HepG2 (cell line): ENCODE data around the gene ASIC2. TPM values are rescaled to one million over a fixed set of nuclear protein-coding genes. Genes with fewer than 3 reads are reported as not detected.

Source experiments
- ATAC-seq: fragments of 200-7000 bp; cut with Tn5 transposase; 3 replicates; pipeline ENCODE4 v1.9.1; 2020; ENCODE audit warnings: mild to moderate bottlenecking, moderate library complexity
- BruUV-seq: library from RNA; stranded (reverse); fragments of 400-500 nt; replicated peaks from 2 replicates; lab custom pipeline; 2021; lab: Mats Ljungman, UMichigan
- CTCF ChIA-PET: fragments of 300-600 bp; formaldehyde crosslinking; extraction: SDS; loops from one replicate; lab custom pipeline; 2021; ENCODE audit warnings: low total read pairs, inconsistent platforms, low intra/inter-chr PET ratio; lab: Yijun Ruan, JAX
- POLR2A ChIA-PET: fragments of 350-600 bp; sonication (Branson Sonifier 250); formaldehyde crosslinking; loops from one replicate; lab custom pipeline; 2020; ENCODE audit warnings: antibody characterized with exemption, inconsistent platforms; lab: Yijun Ruan, JAX
- DNase-seq: peaks from one replicate; pipeline ENCODE4 v3.0.0-alpha.2; 2015; ENCODE audit warnings: low spot score
- FAIRE-seq: peaks from 3 replicates; lab custom pipeline; 2011; peaks lifted over from hg19 to GRCh38; lab: Jason Lieb, UNC
- H2AFZ ChIP-seq: one replicate; pipeline ENCODE4 v1.6.1; 2011; ENCODE audit warnings: low read length, inconsistent platforms
- H3K27ac ChIP-seq: fragments of 300-600 bp; 3 replicates; pipeline ENCODE4 v1.8.0; 2011; ENCODE audit warnings: mixed run types, mild to moderate bottlenecking, mixed read lengths, low read length, inconsistent platforms; ENCODE audit not compliant: insufficient read depth; ENCODE audit errors: extremely low read length
- H3K27me3 ChIP-seq, 2 experiments: fragments of 200-600 bp in 1 of 2; 2 replicates in 1 of 2; 3 replicates in 1 of 2; pipeline versions ENCODE4 v1.6.0 to v1.8.0; 2011; ENCODE audit warnings: low read length in 2 of 2, mild to moderate bottlenecking in 2 of 2, moderate library complexity in 2 of 2, inconsistent platforms in 1 of 2; ENCODE audit not compliant: insufficient read depth in 2 of 2, control insufficient read depth in 1 of 2
- H3K36me3 ChIP-seq, 2 experiments: fragments of 200-600 bp in 1 of 2; replicated peaks in 1 of 2; 2 replicates in 1 of 2; 3 replicates in 1 of 2; pipeline versions ENCODE4 v1.5.1 to v1.8.0; 2011; ENCODE audit warnings: low read length in 2 of 2, inconsistent platforms in 1 of 2; ENCODE audit not compliant: insufficient read depth in 2 of 2, control insufficient read depth in 1 of 2
- H3K4me1 ChIP-seq: 2 replicates; pipeline ENCODE4 v1.5.1; 2012; ENCODE audit warnings: low read length, inconsistent platforms; ENCODE audit not compliant: insufficient read depth
- H3K4me2 ChIP-seq: 2 replicates; pipeline ENCODE4 v1.6.0; 2011; ENCODE audit warnings: low read depth, low read length, inconsistent platforms
- H3K4me3 ChIP-seq, 3 experiments: fragments of 200-600 bp in 1 of 3; sonication (generic), shearing (Covaris generic) in 1 of 3; replicated peaks in 1 of 3; 2 replicates each; pipeline ENCODE4 v1.5.1; 2011 to 2016; ENCODE audit warnings: low read length in 3 of 3, inconsistent platforms in 2 of 3, low read depth in 2 of 3, mild to moderate bottlenecking in 2 of 3, control low read depth in 1 of 3, mixed read lengths in 1 of 3; ENCODE audit not compliant: insufficient read depth in 1 of 3
- H3K79me2 ChIP-seq: one replicate; pipeline ENCODE4 v1.6.1; 2011; ENCODE audit warnings: low read length, inconsistent platforms; ENCODE audit not compliant: insufficient read depth
- H3K9ac ChIP-seq: 2 replicates; pipeline ENCODE4 v1.6.0; 2011; ENCODE audit warnings: mild to moderate bottlenecking, low read depth, low read length, inconsistent platforms; ENCODE audit not compliant: insufficient read depth
- H3K9me3 ChIP-seq: 2 replicates; pipeline ENCODE4 v1.5.1; 2012; ENCODE audit warnings: mild to moderate bottlenecking, low read length
- H4K20me1 ChIP-seq: 2 replicates; pipeline ENCODE4 v1.6.0; 2011; ENCODE audit warnings: inconsistent platforms, mild to moderate bottlenecking, low read length, moderate library complexity; ENCODE audit not compliant: insufficient read depth
- CCAR2 ChIP-seq: fragments of 200-400 bp; formaldehyde crosslinking; optimal IDR thresholded peaks from 2 replicates; pipeline ENCODE3; 2018; ENCODE audit warnings: low read depth, mild to moderate bottlenecking, low read length, moderate library complexity
- HIC2 ChIP-seq: sonication (generic); formaldehyde crosslinking; IDR thresholded peaks from 2 replicates; pipeline ENCODE4 v1.9.0; 2022; ENCODE audit warnings: low read depth, missing genetic modification reagents
- KLF11 ChIP-seq: IDR thresholded peaks from 2 replicates; pipeline ENCODE4 v1.6.1; 2016; ENCODE audit warnings: missing compliant biosample characterization
- KLF9 ChIP-seq: IDR thresholded peaks from 2 replicates; pipeline ENCODE4 v1.6.1; 2016; ENCODE audit warnings: low read depth
- MED1 ChIP-seq: sonication (generic); formaldehyde crosslinking; IDR thresholded peaks from 2 replicates; pipeline ENCODE4 v1.4.0; 2020; ENCODE audit warnings: missing genetic modification reagents
- MEF2D ChIP-seq: sonication (generic); formaldehyde crosslinking; IDR thresholded peaks from 2 replicates; pipeline ENCODE4 v1.5.1; 2020; ENCODE audit warnings: mild to moderate bottlenecking, missing genetic modification reagents
- PAF1 ChIP-seq: IDR thresholded peaks from 2 replicates; pipeline ENCODE4 v1.6.1; 2016; ENCODE audit warnings: missing genetic modification reagents, missing compliant biosample characterization
- RBM39 ChIP-seq: fragments of 200-400 bp; formaldehyde crosslinking; IDR thresholded peaks from one replicate; pipeline ENCODE4 v1.6.1; 2018; ENCODE audit warnings: antibody characterized with exemption, mild to moderate bottlenecking, low read depth, low read length; ENCODE audit not compliant: poor library complexity, severe bottlenecking
- SMAD9 ChIP-seq: sonication (generic); formaldehyde crosslinking; IDR thresholded peaks from 2 replicates; pipeline ENCODE4 v1.5.1; 2020; ENCODE audit warnings: mild to moderate bottlenecking, missing genetic modification reagents
- THAP9 ChIP-seq: sonication (generic); formaldehyde crosslinking; IDR thresholded peaks from 2 replicates; pipeline ENCODE4; 2020; ENCODE audit warnings: missing genetic modification reagents, mild to moderate bottlenecking, borderline replicate concordance
- ZFY ChIP-seq: sonication (generic); formaldehyde crosslinking; IDR thresholded peaks from 2 replicates; pipeline ENCODE4 v1.4.0; 2020; ENCODE audit warnings: missing genetic modification reagents
- ZMAT3 ChIP-seq: sonication (generic); formaldehyde crosslinking; conservative IDR thresholded peaks from 2 replicates; pipeline ENCODE4 v1.7.0; 2021; ENCODE audit warnings: missing genetic modification reagents
- ZNF224 ChIP-seq: sonication (generic); formaldehyde crosslinking; IDR thresholded peaks from 2 replicates; pipeline ENCODE4 v1.5.0; 2020; ENCODE audit warnings: mild to moderate bottlenecking, missing genetic modification reagents
- ZNF430 ChIP-seq: sonication (generic); formaldehyde crosslinking; IDR thresholded peaks from 2 replicates; pipeline ENCODE4 v1.9.0; 2021; ENCODE audit warnings: mild to moderate bottlenecking, missing genetic modification reagents
- ZNF75D ChIP-seq: sonication (generic); formaldehyde crosslinking; IDR thresholded peaks from 2 replicates; pipeline ENCODE4 v1.8.1; 2023; ENCODE audit warnings: missing genetic modification reagents, mild to moderate bottlenecking, borderline replicate concordance
- WGBS: methylation state at CpG from one replicate; pipeline ENCODE4 v1.1.6; 2017; ENCODE audit warnings: low lambda C conversion rate; 5-methylcytosine and 5-hydroxymethylcytosine counted together
- in situ Hi-C: cut with HindIII; loops from 2 replicates; pipeline ENCODE4 v1.10.0; 2017; ENCODE audit warnings: low pct_unique_long_range_greater_than_20kb; ENCODE audit not compliant: extremely low pct_ligation_motif_present
- intact Hi-C: fragments of 100-400 bp; cut with micrococcal nuclease; formaldehyde crosslinking; loops from one replicate; pipeline ENCODE4 v1.10.0; 2022; ENCODE audit not compliant: unreplicated experiment
- polyA plus RNA-seq, 8 experiments: library from polyadenylated mRNA; depleted of rRNA in 3 of 8; stranded (reverse) in 7 of 8; unstranded in 1 of 8; fragments of >200 nt; fragmentation: Illumina TruSeq in 4 of 8; extraction: Trizol in 4 of 8; gene quantifications; 2 replicates each; pipeline versions ENCODE4 v1.2.1 to v1.2.3, GENCODE V29; 2011 to 2016; ENCODE audit warnings: low read depth in 4 of 8, missing spikeins in 1 of 8, mixed read lengths in 1 of 8; ENCODE audit not compliant: insufficient read depth in 1 of 8
- total RNA-seq, 5 experiments: library from RNA; depleted of rRNA; stranded (reverse); fragments of >200 nt; fragmentation: Illumina TruSeq; extraction: Trizol; gene quantifications; 2 replicates each; pipeline ENCODE4 v1.2.3, GENCODE V29; 2016; ENCODE audit warnings: low read depth in 1 of 5
- TF ChIP-seq, protein P1 (sequence below): sonication (generic); formaldehyde crosslinking; IDR thresholded peaks from 2 replicates; pipeline ENCODE4 v1.5.1; 2020; ENCODE audit warnings: missing genetic modification reagents, mild to moderate bottlenecking, borderline replicate concordance
- TF ChIP-seq, protein P2 (sequence below): sonication (generic); formaldehyde crosslinking; IDR thresholded peaks from 2 replicates; pipeline ENCODE4 v1.5.0; 2020; ENCODE audit warnings: mild to moderate bottlenecking, missing genetic modification reagents, borderline replicate concordance

The ASIC2 gene
- total and polyA plus RNA-seq, 2 of the 13 experiments (the other 11 are each of a cell fraction or from before 2014, with no cell fraction given), result not detected

DNA sequence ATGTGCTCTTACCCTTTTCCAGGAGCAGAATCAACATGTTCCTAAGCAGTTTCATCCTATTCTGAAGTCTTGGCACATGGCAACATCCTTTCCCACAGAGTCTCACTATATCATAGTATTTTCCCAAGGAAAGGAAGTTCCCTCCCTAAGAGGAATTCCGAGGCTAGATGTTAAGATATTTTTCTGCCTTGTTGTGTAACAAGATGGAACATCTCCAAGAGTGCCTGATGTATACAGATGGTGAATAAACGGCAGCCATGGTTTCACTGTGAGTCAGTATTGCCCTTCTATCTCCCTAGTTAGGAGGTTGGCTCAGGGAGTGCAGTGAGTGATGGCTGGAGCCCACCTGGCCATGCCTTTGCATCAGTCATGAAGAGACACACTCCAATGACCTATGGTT is 253.2 kb downstream of the ASIC2 start:
- no peaks in the 10 kb centered on the region; a peak in 1 of 5 replicates for H3K27me3 ChIP-seq
- TF ChIP-seq ZNF224 (no peak), ZFY (CRISPR knock-in tag) (no peak), MEF2D (CRISPR knock-in tag) (no peak), THAP9 (CRISPR knock-in tag) (no peak), KLF11 (CRISPR knock-in tag) (no peak), SMAD9 (CRISPR knock-in tag) (no peak), KLF9 (no peak), ZNF75D (CRISPR knock-in tag) (no peak), PAF1 (no peak), CCAR2 (no peak), HIC2 (CRISPR knock-in tag) (no peak), RBM39 (no peak), ZMAT3 (CRISPR knock-in tag) (no peak), ZNF430 (CRISPR knock-in tag) (no peak), MED1 (no peak)
- TF ChIP-seq, protein P1, sequence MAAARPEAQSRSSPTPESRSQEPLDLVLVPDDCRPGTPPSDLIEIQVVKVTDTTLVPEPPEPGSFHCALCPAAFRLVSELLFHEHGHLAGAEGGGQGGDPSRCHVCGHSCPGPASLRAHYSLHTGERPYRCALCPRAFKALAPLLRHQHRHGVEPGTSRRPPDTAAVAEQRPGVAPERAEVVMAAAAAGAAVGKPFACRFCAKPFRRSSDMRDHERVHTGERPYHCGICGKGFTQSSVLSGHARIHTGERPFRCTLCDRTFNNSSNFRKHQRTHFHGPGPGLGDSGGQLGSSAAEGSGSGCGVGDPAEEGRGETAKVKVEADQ (CRISPR knock-in tag), result no peak
- TF ChIP-seq, protein P2, sequence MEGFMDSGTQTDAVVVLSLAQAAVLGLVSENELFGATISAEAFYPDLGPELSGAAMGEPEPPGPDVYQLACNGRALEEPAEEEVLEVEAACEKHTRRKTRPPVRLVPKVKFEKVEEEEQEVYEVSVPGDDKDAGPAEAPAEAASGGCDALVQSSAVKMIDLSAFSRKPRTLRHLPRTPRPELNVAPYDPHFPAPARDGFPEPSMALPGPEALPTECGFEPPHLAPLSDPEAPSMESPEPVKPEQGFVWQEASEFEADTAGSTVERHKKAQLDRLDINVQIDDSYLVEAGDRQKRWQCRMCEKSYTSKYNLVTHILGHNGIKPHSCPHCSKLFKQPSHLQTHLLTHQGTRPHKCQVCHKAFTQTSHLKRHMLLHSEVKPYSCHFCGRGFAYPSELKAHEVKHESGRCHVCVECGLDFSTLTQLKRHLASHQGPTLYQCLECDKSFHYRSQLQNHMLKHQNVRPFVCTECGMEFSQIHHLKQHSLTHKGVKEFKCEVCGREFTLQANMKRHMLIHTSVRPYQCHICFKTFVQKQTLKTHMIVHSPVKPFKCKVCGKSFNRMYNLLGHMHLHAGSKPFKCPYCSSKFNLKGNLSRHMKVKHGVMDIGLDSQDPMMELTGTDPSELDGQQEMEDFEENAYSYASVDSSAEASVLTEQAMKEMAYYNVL, result no peak
- TF ChIP-seq, all 625 proteins: peak for 0
- no peak overlapping the region for H2AFZ ChIP-seq
- WGBS, result 3% methylated on average over 2 of the region's 2 CpGs
- in situ Hi-C loops, result loop anchor here (25.0 kb wide), 1 partner anchor 472 kb away; no protein-coding TSS in a partner anchor
- ChIA-PET CTCF (no interaction called here), POLR2A (no interaction called here)
- H3K27ac ChIP-seq, result no peak overlapping the region
- no peaks in the 10 kb centered on the region for H3K9me3 ChIP-seq
- H3K4me3 ChIP-seq, result no peak overlapping the region
- no peaks in the 10 kb centered on the region for H3K36me3 ChIP-seq
- no peaks in the 10 kb centered on the region for H3K79me2 ChIP-seq
- H4K20me1 ChIP-seq, result no peaks in the 10 kb centered on the region
- H3K4me2 ChIP-seq, result no peak overlapping the region
- FAIRE-seq (no peak), DNase-seq (no peak), ATAC-seq (no peak)
- no TSS peak for BruUV-seq
- H3K9ac ChIP-seq, result no peak overlapping the region
- H3K4me1 ChIP-seq, result no peaks in the 10 kb centered on the region
- intact Hi-C loops, result no loop called here
